HG02571 (cell line): Measurements from ENCODE around the gene KIFC1.
"Not testable (repeated sequence)": the region's sequence is repeated elsewhere in the genome, so short reads cannot be mapped to it uniquely, and the experiment has no call there.

Experiments
- ATAC-seq: cut with Tn5 transposase; IDR thresholded peaks from one replicate; pipeline ENCODE4 v1.9.1; 2021; ENCODE audit warnings: mild to moderate bottlenecking, moderate library complexity; ENCODE audit not compliant: unreplicated experiment

KIFC1 gene, protein sequence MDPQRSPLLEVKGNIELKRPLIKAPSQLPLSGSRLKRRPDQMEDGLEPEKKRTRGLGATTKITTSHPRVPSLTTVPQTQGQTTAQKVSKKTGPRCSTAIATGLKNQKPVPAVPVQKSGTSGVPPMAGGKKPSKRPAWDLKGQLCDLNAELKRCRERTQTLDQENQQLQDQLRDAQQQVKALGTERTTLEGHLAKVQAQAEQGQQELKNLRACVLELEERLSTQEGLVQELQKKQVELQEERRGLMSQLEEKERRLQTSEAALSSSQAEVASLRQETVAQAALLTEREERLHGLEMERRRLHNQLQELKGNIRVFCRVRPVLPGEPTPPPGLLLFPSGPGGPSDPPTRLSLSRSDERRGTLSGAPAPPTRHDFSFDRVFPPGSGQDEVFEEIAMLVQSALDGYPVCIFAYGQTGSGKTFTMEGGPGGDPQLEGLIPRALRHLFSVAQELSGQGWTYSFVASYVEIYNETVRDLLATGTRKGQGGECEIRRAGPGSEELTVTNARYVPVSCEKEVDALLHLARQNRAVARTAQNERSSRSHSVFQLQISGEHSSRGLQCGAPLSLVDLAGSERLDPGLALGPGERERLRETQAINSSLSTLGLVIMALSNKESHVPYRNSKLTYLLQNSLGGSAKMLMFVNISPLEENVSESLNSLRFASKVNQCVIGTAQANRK

DNA sequence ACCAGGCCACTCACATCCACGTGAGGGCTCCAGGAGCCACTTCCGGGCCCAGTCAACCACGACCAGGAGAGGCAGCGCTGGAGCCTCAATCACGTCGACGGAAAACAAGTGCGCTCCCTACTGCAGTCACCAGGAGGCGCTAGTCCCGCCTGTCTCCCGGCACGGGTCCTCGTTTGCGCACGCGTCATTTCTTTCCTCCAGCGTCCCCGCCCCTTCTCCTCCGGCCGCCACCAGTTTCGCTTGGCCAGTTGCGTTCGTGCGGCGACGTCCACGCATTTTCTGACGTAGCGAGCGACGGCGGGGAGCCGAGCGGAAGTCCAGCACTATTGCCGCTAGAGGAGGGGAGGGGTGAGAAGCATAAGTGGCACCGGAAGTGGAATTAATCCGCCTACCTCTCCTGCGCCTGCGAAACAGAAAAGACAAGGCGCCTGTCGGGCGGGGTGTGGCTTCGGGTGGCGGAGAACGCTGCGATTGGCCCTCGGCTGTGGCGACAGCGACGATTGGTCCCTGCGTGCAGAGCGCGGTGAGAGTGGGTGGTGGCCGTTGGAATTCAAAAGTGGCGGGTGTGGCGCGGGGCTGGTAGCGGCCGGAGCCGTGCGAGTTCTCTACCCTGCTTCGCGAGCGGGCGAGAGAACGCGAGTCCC lies at the start of gene KIFC1:
TSS of gene KIFC1 (plus strand) at position 546 of the 644 bp plus-strand sequence. CDS start 163 bp downstream, outside the sequence.
- ATAC-seq, result peak; percentile 84

DNA sequence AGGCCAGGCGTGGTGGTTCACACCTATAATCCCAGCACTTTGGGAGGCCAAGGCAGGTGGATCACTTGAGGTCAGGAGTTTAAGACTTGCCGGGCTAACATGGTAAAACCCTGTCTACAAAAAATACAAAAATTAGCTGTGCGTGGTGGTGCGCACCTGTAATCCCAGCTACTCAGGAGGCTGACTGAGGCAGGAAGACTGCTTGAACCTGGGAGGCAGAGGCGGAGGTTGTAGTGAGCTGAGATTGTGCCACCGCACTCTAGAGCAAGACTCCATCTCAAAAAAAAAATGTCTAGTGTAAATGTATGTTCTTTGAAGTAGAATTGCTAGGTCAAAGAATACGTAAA lies 48.0 kb upstream of the KIFC1 start:
- ATAC-seq, result not testable (repeated sequence)

DNA sequence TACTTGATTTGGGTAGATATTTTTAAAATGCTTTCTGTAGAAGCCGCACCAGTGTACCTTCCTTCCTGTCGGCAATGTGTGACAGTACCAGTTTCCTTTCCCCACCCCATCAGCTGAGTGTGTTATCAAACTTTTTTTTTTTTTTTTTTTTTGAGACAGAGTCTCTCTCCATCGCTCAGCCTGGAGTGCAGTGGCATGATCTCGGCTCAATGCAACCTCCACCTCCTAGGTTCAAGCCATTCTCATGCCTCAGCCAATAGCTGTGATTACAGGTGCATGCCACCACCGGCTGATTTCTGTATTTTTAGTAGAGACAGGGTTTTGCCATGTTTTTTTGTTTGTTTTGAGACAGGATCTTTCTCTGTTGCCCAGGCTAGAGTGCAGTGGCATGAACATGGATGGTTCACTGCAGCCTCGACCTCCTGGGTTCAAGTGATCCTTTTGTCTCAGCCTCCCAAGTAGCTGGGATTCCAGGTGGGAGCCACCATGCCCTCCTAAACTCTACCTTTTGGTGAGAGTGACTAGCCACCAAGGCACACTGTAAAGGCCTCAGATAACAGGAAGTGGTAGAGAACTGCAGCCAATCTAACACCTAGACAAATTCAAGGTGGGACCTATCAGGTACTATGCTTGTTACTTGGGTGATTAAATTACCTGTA lies 47.5 kb upstream of the KIFC1 start:
- ATAC-seq, result no peak

DNA sequence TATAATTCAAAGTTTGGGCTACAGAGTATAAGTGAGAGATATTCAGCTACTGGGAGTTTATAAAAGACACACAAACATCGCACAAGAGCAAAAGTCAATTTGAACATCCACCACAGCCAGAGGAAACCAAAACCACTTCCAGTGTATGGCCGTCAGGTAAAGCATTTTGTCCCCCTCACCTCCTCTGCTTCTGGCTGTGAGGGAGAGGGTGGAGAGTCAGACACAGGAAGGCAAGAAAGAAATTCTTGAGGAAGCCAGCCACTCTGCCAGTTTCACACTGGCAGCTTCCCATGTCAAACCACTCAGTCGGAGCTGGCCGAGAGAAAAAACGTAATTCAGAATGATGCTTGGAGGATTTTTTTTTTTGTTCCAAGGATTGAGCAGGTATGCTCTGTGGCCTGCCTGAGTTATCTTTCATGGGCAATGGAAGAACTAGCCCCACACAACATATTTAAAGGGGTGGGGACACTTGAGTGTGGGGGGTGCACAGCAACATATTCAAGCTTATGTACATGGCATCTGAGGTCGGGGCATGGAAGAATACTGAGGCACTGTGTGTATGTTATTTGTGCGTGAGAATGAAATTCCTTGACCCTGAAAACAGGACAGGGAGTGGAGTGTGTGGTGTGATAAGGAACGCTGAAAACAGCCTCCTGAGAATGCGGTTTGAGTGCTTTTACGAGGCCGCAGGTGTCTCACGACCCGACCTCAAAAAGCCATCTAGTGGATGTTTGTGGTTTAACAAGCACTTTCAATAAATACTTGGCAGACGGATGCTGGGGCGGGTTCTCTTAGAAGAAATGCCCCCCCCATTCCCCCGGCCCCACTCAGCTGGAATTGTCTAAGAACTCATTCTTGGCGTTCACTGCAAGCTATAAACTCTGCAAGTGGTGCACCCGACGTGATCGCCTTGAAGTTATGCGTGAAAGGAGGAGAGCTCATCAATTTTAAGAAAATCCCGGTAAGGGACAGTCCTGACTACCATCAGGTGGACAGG lies 46.6 kb upstream of the KIFC1 start:
- ATAC-seq, result no peak

DNA sequence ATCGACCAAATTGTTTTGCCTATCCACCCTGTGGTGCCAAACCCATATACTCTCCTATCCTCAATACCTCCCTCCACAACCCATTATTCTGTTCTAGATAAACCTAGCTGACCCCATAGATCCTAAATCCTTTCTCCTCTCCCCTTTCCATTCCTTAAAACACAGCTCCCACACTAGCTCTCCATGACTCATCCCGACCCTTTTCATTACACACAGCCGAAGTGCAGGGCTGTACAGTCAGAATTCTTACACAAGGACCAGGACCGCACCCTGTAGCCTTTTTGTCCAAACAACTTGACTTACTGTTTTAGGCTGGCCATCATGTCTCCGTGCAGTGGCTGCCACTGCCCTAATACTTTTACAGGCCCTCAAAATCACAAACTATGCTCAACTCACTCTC lies 44.7 kb upstream of the KIFC1 start:
- not testable (repeated sequence) for ATAC-seq

DNA sequence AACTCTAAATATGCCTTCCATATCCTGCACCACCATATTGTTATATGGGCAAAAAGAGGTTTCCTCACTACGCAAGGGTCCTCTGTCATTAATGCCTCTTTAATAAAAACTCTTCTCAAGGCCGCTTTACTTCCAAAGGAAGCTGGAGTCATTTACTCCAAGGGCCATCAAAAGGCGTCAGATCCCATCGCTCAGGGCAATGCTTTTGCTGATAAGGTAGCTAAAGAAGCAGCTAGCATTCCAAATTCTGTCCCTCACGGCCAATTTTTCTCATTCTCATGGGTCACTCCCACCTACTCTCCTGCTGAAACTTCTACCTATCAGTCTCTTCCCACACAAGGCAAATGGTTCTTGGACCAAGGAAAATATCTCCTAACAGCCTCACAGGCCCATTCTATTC lies 43.8 kb upstream of the KIFC1 start:
- no peak for ATAC-seq

DNA sequence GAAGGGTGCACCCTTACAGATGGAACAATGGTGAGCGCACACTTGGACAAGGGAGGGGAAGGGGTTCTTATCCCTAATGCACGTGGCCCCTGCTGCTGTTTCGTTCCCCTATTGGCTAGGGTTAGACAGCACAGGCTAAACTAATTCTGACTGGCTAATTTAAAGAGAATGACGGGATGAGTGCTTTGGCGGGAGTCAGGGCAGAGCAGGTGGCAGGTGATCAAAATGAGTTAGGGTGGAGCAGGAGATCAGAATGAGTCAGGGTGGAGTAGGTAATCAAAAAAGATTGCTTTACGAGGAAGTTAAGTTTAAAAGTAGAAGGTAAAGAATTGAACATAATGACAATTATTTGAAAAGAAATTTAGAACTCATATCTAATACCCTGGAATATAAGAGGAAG lies 35.8 kb upstream of the KIFC1 start:
- not testable (repeated sequence) for ATAC-seq

DNA sequence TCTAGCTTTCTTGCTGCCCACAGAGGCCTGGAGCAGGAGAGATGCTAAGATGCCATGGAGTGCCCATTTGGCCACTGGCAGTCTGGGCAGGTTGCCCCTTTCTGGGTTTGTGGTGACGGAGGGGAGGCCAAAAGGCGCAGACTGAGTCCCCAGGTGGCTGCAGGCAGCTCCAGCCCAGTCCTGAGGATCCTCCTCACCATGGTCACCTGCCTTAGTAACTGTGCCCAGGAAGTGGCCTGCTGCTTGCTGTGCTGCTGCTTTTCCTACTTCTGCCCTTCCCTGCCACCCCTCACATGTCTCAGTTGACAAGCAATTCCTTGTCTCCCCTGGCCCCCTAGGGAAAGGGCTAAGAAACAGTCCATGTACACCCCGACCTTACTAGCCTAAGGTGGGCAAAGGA lies 35.3 kb upstream of the KIFC1 start:
- ATAC-seq, result no peak

DNA sequence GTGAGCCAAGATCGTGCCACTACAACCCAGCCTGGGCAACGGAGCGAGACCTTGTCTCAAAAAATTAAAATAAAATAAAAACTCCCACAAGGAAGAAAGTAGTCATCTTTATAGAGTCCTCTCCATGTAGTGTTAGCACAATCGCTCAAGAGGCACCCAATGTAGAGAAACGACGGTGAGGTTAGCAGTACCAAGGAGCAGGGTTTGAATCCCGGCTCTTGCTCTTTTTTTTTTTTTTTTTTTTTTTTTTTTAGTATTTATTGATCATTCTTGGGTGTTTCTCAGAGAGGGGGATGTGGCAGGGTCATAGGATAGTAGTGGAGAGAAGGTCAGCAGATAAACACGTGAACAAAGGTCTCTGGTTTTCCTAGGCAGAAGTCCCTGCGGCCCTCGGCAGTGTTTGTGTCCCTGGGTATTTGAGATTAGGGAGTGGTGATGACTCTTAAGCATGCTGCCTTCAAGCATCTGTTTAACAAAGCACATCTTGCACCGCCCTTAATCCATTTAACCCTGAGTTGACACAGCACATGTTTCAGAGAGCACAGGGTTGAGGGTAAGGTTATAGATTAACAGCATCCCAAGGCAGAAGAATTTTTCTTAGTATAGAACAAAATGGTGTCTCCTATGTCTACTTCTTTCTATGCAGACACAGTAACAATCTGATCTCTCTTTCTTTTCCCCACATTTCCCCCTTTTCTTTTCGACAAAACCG lies 34.3 kb upstream of the KIFC1 start:
- ATAC-seq, result not testable (repeated sequence)

DNA sequence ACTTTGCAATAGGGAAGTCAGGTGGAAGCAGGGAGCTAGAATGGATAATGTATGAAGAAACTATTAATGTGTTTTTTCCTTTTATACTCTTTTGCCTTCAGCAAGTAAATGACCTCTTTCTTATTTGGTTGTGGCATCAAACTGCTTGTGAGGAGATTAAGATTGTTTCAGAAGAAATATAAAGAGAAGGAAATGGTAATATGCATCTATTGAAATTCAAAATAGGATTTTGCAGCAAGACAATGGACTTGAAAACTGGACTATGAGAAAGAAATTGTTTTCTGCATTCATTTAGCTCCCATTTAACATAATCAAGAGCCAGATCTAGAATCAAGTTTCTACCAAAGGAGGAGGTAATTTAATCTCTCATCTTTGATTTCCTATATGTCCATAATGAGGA lies 32.3 kb upstream of the KIFC1 start:
- no peak for ATAC-seq

DNA sequence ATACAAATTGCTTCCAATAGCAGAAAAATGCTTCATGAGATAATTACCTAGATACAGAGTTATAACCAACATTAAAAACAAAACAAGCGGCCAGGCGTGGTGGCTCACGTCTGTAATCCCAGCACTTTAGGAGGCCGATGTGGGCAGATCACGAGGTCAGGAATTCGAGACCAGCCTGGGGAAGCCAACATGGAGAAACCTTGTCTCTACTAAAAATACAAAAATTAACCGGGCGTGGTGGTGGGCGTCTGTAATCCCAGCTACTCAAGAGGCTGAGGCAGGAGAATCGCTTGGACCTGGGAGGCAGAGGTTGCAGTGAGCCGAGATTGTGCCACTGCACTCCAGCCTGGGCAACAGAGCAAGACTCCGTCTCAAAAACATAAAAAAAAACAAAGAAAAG lies 28.1 kb upstream of the KIFC1 start:
- not testable (repeated sequence) for ATAC-seq

DNA sequence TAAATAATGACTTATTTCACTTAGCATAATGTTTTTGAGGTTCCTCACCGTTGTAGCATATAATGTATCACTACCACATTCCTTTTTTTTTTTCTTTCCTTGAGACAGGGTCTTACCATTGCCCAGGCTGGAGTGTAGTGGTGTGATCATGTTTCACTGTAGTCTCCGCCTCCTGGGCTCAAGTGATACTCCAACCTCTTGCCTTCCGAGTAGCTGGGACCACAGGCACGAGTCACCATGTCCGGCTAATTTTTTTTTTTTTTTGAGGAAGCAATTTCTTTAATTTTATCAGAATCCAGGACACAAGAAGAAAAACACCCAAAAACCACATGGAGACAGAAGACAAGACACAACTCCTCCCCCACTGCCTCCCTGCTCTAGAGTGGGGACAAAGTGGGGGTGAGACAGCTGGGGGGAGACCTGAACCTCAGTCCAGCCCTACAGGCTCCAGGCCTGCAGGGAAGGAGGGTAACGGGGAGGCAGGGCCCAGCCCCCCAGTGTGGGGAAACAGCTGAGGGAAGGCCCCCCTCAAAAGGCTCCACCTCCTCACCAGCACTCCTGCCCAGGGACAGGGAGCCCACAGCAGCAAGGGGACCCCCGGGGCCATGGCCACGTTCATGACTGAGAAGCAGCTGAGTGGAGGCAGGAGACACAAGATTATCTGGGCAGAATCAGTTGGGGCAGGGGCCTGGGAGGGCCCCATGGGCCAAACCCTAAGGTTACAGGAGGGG lies 27.0 kb upstream of the KIFC1 start:
- ATAC-seq, result not testable (repeated sequence)

DNA sequence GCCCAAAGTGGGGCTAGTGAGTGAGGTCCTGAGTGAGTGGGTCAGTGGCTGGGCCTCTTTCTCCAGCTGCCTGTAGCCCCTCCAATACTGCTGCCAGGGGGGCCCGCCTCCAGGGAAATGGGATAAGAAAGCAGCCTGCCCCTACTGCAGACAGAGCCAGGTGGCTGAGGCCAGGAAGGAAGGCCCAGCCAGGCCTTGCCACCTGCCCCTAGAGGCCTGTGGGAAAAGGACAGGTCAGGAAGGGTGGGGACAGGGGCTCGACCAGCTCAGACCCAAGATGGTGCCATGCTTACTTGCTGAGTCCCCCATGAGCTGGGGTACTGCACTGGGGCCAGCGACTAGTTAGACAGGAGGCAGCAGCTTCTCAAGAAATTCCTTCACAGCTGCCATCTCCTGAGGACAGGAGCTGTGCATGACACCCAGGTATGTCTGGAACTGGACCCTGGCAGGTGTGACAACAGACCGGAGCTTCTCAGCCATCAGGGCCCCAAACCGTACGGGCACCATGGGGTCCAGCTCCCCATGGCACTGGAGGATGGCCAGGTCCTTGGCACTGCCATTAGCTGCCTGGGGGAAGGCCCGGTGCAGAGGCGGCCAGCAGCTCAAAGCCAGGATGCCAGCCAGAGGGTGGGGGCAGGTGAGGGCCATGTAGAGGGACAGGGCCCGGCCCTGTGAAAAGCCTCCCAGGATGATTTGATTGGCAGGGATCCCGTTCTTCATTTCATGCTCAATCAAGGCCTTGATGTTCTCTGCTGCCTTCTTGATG lies 26.2 kb upstream of the KIFC1 start:
- not testable (repeated sequence) for ATAC-seq

DNA sequence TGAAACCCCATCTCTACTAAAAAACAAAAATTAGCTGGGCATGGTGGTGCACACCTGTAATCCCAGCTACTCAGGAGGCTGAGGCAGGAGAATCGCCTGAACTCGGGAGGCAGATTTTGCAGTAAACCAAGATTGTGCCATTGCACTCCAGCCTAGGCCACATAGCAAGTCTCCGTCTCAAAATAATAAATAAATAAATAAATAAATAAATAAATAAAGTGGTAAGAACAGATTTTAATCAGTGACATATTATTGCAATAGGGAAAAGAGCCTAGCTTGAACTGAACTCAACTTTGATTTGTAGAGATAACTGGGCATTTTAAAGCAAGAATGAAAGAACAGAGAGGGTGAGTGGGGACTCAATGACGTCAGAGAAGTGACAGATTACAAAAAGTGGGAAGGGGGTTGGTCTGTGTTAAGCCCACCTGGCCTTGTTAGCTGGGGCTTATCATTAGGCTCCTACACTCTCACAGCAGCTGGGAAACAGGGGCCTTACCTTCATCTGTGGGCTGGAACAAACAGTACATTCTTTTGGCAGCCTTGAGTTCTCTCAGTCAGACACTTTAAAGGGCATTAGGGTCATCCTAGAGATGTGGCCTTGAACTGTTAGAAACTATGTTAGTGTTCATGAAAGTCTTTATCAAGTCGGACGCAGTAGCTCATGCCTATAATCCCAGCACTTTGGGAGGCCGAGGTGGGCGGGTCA lies 24.5 kb upstream of the KIFC1 start:
- no peak for ATAC-seq

DNA sequence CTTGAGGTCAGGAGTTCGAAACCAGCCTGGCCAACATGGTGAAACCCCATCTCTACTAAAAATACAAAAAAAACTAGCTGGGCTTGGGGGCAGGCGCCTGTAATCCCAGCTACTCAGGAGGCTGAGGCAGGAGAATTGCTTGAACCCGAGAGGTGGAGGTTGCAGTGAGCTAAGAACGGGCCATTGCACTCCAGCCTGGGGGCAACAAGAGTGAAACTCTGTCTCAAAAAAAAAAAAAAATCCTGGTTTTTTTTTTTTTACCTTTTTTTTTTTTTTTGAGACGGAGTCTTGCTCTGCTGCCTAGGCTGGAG lies 24.0 kb upstream of the KIFC1 start:
- ATAC-seq, result not testable (repeated sequence)

DNA sequence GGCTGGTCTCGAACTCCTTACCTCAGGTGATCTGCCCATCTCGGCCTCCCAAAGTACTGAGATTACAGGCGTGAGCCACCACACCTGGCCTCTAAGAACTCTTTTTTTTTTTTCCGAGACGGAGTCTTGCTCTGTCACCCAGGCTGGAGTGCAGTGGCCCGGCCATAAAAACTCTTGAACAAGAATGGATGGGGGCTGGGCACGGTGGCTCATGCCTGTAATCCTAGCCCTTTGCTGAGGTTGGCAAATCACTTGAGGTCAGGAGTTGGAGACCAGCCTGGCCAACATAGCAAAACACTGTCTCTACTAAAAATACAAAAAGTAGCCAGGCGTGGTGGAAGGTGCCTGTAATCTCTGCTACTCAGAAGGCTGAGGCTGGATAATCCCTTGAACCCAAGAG lies 19.7 kb upstream of the KIFC1 start:
- not testable (repeated sequence) for ATAC-seq

DNA sequence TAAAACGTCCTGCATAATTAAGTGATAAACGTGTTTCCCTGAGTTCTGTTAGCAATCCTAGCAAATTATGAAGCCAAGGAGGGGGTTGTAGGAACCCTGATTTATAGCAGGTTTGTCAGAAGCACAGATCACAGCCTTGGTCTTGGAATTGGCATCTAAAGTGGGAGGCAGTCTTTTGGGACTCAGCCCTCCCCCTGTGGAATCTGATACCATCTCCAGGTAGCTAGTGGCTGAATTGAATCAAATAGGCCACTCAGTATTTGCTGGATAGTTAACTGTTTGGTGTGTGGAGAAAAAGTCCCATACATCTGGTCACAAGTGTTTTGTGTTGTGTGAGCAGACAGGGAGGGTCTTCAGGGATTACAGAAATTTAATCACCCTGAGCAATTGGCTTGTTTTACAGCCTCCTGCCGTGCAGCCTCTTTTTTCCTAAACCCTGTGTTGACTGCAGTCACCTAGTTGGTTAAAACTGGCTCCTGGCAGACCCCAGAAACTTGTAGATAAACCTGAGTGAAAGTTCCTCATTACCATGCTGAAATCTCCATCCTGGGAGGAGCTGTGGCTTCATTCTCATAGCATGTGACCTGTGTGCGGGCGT lies 19.0 kb upstream of the KIFC1 start:
- no peak for ATAC-seq
